ENCODE results near the gene SH2D1A.
"Not testable (repeated sequence)": the region's sequence is repeated elsewhere in the genome, so short reads cannot be mapped to it uniquely, and the experiment has no call there.

The SH2D1A gene

DNA sequence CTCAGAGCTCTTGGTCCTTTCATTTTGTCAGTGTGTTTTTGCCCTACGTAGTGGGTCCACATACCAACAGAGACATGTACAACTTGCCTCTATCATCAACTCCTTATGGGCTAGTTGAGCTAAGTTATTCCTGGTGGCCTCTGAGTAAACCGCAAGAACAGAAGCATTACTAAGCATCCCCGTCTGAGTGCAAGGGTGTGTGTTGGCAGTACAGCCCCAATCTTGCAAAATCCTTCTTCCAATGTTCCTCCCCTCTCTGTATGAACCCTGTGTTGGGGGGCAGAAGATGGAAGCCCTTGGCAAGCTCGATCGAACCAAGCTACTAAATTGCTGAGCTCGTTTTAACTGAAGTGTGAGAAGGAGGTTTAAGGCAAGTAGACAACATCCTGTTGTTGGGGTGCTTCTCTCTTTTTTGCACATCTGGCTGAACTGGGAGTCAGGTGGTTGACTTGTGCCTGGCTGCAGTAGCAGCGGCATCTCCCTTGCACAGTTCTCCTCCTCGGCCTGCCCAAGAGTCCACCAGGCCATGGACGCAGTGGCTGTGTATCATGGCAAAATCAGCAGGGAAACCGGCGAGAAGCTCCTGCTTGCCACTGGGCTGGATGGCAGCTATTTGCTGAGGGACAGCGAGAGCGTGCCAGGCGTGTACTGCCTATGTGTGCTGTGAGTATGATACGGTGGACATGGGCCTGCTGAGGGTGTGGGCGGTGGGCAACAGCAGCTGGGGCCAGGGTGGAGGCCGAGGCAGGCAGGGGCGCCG, at the start of gene SH2D1A:
Gene SH2D1A (plus strand): TSS at position 447 of the 760 bp plus-strand sequence. CDS start 80 bp downstream, at position 527.
- DNase-seq (ENCODE audit: low spot score), result no peak

DNA sequence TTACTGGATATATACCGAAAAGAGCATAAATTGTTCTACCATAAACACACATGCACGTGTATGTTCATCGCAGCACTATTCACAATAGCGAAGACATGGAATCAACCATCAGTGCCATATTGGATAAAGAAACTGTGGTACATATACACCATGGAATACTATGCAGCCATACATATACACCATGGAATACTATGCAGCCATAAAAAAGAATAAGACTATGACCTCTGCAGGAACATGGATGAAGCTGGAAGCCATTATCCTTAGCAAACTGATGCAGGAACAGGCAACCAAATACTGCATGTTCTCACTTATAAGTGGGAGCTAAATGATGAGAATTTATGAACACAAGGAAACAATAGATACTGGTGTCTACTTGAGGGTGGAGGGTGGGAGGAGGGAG, 47.0 kb upstream of the SH2D1A start:
- not testable (repeated sequence) for DNase-seq (ENCODE audit: low spot score)

DNA sequence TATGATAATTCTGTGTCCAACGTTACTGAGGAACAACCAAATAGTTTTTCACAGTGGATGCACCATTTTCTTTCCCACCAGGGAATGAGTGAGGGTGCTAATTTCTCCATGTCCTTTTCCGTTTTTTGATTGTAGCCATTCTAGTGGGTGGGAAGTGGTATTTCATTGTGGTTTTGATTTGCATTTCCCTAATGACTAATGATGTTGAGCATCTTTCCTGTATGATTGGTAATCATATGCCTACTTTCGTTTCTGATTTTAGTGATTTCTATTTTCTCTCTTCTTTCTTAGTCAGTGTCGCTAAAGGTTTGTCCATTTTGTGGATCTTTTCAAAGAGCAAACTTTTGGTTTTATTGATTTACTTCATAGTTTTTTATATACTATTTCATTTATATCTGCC, 46.0 kb upstream of the SH2D1A start:
- no peak for DNase-seq (ENCODE audit: low spot score)

DNA sequence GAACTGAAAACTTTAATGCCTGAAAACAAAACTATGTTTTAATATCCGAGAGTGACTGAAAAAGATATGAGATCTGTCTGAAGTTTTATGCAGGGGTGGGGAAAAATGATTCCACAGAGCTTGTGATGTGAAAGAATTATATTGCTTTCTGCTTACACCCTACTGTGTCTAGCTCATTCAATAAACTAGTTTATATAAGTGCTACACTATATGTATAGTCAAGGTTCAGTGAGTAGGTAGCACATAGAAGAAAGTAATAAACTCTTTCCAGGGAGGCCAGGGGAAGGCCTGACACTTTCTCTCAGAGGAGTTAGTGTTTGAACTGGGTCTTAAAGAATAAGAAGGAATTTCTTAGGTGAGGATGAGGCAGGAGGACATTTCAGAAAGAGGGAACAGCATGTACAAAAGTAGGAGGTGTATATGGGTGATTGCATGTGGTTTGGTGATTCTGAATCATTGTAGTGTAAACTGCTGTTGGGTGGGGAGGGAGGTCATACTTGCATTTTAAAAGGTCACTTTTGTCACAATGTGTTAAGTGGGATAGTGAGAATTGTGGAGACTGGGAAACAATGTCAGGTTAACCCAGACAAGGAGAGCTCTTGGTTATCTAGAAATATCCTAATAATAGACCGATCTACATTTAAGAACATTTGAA, 39.0 kb upstream of the SH2D1A start:
- no peak for DNase-seq (ENCODE audit: low spot score)

DNA sequence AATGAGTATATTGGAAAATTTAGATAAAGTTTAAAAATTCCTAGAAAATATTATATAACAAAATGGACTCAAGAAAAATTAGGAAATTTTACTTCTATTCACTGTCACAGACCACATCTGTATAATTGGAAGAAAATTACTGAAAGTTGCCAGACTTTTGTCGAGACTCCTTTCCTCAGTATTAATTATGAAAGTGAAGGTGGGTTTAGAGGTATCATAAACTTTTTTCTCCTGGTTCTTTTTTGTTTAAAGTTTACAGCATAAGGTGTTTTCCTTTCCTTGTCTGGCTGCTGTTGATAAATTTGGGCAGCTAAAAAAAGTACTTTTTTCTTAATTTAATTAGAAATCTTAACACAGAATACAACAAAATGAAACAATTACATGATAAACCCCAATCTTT, 20.6 kb upstream of the SH2D1A start:
- DNase-seq (ENCODE audit: low spot score), result no peak

DNA sequence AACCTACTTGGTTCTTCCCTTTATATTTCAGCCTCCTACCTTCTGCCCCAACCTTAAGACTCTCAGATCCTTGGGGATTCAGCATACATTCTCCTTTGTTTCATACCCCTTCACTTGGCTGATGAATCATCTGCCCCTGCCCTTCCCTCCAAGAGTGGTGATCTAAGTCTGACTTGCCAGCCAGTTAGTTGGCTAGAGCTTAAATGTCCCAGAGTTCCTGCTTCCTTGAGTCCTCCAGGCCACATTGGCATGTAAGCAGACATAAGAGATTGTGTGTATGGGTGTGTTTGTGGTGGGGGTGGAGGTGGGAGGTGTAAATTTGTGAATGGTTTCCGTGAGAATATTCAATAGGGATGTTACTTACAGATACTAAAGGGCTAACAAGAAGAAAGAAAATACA, 17.6 kb upstream of the SH2D1A start:
- DNase-seq (ENCODE audit: low spot score), result peak; percentile 4

DNA sequence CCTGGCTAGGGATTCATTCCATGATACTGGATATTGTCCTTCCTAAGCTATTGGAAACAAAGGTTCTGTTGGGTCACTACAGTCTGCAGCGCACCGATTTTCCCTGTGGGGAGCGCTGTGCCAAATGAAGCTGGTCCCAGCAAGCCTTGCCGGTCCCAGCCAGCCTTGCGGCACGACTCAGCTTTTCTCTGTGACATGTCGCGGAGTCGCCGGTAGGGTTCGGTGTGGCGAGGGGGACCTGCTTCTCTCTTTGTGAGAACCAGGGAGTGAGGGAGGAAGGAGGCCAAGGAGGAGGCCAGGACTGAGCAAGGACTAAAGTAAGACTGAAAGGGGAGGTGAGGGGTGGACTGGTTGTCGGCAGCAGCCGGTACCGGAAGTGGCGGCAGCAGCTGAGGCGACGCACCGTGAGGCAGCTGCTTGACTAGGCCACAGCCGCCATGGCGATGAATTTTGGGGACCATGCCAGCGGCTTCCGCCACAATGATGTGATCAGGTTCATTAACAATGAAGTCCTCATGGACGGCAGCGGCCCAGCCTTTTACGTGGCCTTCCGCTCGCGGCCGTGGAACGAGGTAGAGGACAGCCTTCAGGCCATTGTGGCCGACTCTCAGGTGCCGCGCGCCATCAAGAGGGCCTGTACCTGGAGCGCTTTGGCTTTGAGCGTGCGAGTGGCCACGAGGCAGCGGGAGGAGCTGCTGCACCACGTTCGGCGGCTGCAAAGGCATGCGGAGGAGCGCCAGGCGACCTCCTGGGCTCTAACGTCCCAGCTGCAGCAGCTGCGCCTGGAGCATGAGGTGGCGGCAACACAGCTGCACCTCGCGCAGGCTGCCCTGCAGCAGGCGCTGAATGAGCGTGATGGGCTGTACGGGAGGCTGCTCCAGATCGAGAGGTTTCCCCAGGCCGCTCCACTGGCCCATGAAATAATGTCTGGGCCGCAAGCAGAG, 13.6 kb upstream of the SH2D1A start, which contains the start of gene TEX13D:
Gene TEX13D (plus strand): TSS at position 180 of the 944 bp plus-strand sequence. CDS start 258 bp downstream, at position 438.
- DNase-seq (ENCODE audit: low spot score), result no peak

DNA sequence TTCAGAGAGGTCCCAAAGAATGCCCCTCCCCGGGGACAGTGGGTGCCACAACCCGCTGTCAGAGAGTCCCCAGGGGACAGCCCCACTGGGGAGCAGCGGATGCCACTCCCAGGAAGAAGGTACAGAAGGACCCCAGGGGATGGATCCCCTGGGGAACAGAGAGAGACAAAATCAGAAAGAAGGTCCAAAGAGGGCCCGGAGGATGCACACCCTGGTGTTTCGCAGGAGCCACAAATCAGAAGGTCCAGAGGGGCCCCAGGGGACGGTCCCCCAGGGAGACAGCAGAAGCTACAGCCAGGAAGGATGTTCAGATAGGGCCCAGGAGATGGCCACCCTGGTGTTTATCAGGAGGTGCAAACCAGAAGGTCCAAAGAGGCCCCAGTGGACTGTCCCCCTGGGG, 12.5 kb upstream of the SH2D1A start:
- no peak for DNase-seq (ENCODE audit: low spot score)

DNA sequence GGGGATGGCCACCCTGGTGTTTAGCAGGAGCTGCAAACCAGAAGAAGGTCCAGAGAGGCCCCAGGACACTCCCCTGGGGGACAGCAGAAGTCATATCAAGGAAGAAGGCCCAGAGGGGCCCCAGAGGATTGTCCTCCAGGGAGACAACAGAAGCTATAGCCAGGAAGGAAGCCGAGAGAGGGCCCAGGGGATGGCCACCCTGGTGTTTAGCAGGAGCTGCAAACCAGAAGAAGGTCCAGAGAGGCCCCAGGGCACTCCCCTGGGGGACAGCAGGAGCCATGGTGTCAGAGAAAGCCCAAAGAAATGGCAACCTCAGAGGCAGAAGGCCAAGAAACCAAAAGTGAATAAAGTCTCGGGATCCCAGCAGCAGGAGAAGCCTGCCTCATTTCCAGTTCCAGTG, 11.8 kb upstream of the SH2D1A start:
- not testable (repeated sequence) for DNase-seq (ENCODE audit: low spot score)

DNA sequence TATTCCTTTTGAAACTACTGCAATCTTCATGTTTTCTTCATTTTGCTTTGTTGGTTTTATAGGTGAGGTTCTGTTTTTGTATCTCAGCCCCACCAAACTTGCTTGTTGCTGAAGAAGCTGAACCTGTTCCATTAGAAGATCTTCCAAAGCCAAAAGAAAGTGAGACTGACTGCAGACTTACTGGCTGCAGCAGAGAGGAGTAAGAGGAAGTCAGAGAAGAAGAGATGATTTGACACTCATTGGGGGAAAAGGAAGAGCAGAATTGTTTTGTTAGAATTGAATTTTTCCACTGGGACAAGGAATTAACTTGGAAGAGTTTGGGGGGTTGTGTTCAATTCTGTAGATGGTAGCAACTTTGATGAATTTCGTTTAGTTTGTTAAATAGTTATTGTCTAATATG, 10.8 kb upstream of the SH2D1A start:
- DNase-seq (ENCODE audit: low spot score), result no peak

DNA sequence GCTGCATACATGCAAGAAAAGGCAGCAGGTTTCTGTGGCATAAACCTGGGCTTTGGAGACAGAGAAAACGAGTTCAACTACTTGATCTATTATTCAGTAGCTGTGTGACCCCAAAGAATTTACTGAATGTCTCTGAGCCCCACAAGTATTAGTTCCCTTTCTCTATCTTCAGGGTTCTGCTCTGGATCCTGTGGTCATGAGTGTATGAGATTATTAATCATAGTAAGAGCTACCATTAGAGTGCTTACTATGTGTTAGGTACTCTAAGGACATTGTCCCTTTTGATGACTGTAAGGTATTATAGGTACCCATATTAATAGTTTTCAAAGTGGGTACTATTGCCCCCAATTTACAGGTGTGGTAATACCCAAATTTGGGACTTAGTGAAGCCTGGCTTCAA, 8.4 kb upstream of the SH2D1A start:
- DNase-seq (ENCODE audit: low spot score), result no peak

DNA sequence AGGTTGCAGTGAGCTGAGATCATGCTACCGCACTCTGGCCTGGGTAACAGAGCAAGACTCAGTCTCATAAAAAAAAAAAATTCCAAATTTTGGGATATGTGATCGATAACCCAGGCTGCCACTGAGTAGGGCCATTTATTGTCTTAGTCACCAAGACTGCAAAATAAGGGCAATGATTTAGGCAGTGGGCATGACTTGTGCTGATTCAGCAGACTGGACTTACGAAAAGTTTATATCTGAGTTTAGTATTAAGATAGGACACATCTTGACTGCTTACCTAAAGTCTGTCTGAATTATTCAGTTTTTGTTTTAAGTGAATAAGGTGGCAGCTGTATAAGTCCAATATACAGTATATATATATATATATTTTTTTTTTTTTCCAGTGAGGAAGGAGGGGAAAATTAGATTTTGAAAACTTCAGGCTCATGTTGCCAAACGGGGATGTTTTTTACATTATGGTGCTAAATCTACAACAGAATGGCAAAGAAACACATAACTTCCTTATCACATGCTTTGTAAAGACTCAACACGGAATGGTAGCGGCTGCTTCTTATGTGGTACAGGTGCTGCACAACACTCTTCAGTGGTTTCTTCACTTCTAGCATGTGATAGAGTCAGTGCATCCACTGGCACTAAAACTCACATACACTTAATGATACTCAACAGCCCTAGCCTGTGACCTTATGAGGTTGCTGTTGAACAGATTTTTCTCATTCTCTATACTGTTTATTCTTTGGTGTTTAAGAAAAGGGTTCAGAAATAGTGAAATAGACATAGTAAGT, 7.4 kb upstream of the SH2D1A start:
- no peak for DNase-seq (ENCODE audit: low spot score)

DNA sequence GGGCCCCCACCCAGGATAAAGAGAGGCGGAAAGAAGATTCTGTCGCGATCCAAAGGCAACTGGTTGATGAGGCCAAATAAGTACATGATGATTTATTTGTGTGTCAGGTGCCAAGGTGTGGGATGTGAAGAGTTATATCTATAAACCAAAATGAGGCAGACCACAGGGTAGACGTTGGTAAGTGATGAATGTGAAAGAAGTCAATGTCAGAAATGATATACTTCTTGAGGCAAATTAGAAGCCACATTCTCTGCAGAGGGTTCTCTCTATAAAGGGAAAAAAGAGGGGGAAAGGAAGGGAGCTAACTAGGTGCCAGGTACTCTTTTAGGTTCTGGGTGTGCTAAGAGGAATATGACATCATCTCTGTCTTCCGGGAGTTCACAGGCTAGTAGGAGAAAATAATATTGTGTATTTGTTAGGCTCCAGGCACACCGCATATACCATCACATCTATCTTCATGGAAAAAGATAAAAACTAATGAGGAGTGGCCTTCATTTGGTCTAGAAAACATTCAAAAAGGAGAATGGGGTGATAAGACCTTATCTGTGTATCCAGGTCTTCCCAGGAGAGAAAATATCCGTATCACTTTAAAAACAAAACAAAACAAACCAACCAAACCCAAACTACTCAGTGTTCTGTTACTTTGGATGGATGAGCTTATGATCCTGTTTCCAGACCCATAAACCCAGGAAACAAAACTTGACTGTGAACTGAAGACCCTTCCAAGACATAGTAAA, 4.8 kb upstream of the SH2D1A start:
- no peak for DNase-seq (ENCODE audit: low spot score)

DNA sequence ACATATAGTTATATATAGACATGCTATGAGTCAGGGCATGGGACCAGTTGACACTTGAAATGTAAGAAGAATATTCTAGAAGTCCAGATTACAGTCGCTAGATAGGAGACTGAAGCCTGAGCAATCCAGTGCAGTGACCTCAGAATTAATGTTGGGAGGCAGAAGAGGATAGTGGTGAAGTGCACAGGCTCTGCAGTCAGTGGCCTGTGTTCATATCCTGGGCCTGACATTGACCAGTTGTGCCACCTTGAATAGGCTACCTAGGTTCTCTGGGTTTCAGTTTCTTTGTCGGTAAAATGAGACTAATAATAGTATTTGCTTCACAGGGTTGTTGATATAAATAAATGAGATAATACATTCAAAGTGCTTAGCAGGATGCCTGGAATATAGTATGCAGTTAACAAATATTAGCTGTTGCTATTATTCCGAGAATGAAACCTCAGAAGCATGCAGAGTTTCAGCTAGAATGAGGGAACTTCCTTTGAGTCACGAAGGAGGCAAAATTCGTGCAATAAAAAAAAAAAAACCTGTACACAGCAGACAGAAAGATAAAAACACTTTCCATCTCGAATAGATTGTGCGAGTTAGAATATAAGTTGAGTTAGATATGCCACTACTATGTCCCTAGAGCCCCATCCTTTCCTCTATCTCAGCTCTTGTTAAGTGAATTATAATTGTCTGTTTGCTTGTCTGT, 4.0 kb upstream of the SH2D1A start:
- no peak for DNase-seq (ENCODE audit: low spot score)

DNA sequence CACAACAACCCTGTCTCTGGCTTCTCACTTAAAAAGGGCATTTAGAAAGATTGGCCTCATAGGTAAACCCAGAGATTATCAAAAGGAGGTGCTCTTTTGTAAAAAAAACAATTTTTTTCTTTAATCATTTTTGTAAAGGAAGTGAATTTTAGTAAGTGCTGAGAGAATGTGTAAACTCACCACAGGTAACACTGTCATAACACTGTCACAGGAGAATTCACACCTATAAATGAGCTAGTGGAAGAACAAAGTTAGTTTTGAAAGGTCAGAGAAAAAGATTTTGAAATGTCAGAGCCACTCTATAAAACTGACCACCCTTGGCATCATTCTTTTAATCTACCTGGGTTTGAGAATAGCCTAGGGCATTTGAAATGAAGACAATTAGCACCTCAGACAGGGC, 3.3 kb upstream of the SH2D1A start:
- DNase-seq (ENCODE audit: low spot score), result no peak

DNA sequence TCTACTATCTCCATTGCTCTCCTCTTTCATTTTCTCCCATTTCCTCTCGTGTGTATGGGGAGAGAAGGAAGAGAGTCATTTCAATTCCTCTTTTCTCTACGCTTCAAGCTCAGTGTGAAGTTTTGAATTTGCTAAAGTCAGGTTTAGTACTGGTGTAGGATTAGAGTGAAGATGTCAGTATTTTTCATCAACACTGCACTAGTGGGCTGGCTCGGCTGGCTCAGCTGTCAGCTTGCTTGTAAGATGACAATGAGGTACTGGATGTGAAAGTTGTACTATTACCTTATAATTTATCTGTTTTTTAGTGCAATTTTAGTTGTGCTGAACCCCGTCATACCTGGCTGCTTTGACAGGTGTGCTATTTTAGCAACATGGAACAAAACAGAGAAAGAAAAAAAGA, 2.1 kb upstream of the SH2D1A start:
- no peak for DNase-seq (ENCODE audit: low spot score)

DNA sequence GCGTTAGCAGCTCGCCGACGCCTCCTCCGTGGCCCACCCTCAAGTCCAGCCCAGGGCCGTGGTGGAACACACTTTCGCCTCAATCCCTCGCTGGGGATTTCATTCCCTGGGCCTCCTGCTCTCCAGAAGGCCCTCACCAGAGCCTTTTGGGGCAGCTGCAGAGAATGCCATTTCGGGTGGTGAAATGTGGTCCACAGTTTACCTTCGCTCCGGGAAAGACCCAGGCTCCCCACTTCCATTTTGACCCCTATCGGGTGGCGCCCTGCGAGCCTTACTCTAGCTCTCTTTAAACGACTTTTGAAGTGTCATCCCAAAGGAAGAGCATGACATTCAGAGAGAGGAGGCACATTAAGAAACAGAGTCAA, 496 bp downstream of the SH2D1A start:
- DNase-seq (ENCODE audit: low spot score), result no peak

DNA sequence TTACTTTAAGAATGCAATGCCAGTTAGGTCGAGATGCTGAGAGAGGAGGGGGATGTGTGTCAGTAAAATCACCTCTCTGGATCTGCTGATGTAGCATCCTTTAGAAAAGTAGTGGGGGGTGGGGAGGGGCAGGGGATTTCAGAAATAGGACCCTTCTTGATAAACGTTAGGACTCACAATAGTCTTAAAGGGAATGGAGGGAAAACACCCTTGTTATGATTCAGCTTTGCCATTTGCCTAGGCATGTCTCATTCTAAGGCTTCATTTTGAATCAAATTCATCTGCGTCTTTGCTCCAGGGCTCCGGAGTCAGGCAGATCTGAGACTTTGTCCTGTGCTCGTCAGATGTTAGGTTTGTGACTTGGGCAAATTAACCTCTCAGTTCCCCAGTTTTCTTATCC, 879 bp downstream of the SH2D1A start:
- no peak for DNase-seq (ENCODE audit: low spot score)

DNA sequence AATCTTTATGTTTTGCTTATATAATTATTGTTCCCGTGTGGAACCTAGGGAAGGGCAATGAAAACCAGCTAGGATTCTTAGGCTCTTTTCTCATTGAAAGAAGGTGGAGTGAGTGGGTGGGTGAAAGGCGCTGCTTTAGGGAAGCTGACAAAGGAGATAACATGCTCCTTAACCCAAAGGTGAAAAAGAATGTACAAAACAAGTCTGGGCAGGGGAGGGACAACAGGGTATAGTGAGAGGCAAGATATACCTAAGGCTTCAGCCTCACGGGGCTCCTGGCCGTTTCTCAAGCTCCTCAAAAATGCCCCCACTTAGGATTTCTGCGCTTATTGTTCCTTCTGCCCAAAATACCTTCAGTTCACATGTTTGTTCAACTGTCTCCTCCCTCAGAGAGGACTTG, 1.8 kb downstream of the SH2D1A start:
- no peak for DNase-seq (ENCODE audit: low spot score)

DNA sequence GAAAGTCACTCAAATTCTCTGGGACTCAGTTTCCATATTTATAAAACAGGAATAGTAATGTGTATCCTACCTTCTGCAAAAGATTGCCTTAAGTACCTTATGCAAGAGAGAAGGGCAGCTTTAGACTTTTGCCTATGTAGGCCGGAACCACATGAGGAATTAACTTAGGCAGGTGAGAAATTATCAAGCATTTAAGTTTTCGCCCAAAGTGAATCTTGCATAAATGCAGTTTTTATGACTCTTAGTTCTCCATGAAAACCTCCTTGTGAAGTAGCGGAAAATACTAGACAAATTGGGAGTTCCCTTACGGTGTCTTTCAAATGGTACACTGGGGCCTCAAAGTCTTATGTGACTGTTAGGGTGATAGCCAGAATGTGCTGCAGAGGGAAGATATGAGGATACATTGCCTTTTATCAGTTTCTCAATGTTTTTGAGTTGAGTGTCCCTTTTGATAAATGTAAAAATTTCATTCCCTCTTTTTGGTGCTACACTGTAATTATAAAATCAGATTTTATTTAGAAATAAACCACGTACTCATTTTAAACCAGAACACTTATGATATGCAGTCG, 2.6 kb downstream of the SH2D1A start:
- DNase-seq (ENCODE audit: low spot score), result no peak

Data from kidney capillary endothelial cell (primary cell).